HTERT RPE-1 (cell line): ENCODE data around the gene TGFBR3.
"Not testable (repeated sequence)": the region's sequence is repeated elsewhere in the genome, so short reads cannot be mapped to it uniquely, and the experiment has no call there.

Source experiments
- in situ Hi-C: fragments of 300-500 bp; cut with MboI; formaldehyde crosslinking; loops from 4 replicates; pipeline ENCODE4 v1.14.3; 2020; ENCODE audit warnings: low sequenced_read_pairs

The TGFBR3 gene

GRCh38 chr1:91851130-91852010 is 34.6 kb downstream of the TGFBR3 start:
- in situ Hi-C loops: no loop called here

GRCh38 chr1:91850708-91851107 is 35.2 kb downstream of the TGFBR3 start:
- in situ Hi-C loops: no loop called here

- in situ Hi-C loops: no loop called here
Measured at GRCh38 chr1:91847851-91848250, 38.1 kb downstream of the TGFBR3 start.

- in situ Hi-C loops: no loop called here
Measured at GRCh38 chr1:91846639-91847013, 39.3 kb downstream of the TGFBR3 start.

GRCh38 chr1:91846007-91846638 is 39.8 kb downstream of the TGFBR3 start:
- in situ Hi-C loops: no loop called here

GRCh38 chr1:91844862-91845528 is 41.0 kb downstream of the TGFBR3 start:
- in situ Hi-C loops: no loop called here

- in situ Hi-C loops: no loop called here
Measured at GRCh38 chr1:91843843-91844242, 42.1 kb downstream of the TGFBR3 start.

GRCh38 chr1:91842563-91842962 is 43.4 kb downstream of the TGFBR3 start:
- in situ Hi-C loops: no loop called here

- in situ Hi-C loops: no loop called here
Measured at GRCh38 chr1:91842056-91842455, 43.9 kb downstream of the TGFBR3 start.

GRCh38 chr1:91840276-91840675 is 45.7 kb downstream of the TGFBR3 start:
- in situ Hi-C loops: not testable (repeated sequence)

GRCh38 chr1:91836331-91837040 is 49.5 kb downstream of the TGFBR3 start:
- in situ Hi-C loops: no loop called here

- in situ Hi-C loops: no loop called here
Measured at GRCh38 chr1:91835087-91835521, 50.8 kb downstream of the TGFBR3 start.

GRCh38 chr1:91834549-91834948 is 51.4 kb downstream of the TGFBR3 start:
- in situ Hi-C loops: not testable (repeated sequence)

GRCh38 chr1:91833946-91834345 is 52.0 kb downstream of the TGFBR3 start:
- in situ Hi-C loops: no loop called here

GRCh38 chr1:91831132-91831930 is 54.6 kb downstream of the TGFBR3 start:
- in situ Hi-C loops: no loop called here

GRCh38 chr1:91830242-91831131 is 55.5 kb downstream of the TGFBR3 start:
- in situ Hi-C loops: no loop called here

- in situ Hi-C loops: no loop called here
Measured at GRCh38 chr1:91829293-91830153, 56.4 kb downstream of the TGFBR3 start.

- in situ Hi-C loops: no loop called here
Measured at GRCh38 chr1:91828583-91829281, 57.2 kb downstream of the TGFBR3 start.
